H9 (cell line): Measurements from ENCODE around the gene TWF1. TPM values are rescaled to one million over a fixed set of nuclear protein-coding genes. Genes with fewer than 3 reads are reported as not detected.

ENCODE experiments used
- DNase-seq: peaks from one replicate; pipeline ENCODE4 v3.0.0-alpha.2; 2017
- H2AFZ ChIP-seq: one replicate; pipeline ENCODE4 v1.6.1; 2013; ENCODE audit warnings: mild to moderate bottlenecking, low read length, control low read depth, moderate library complexity
- H2AK5ac ChIP-seq: 2 replicates; pipeline ENCODE4 v1.6.1; 2013; ENCODE audit warnings: low read length, control low read depth, mixed read lengths; ENCODE audit not compliant: insufficient read length
- H2BK120ac ChIP-seq: one replicate; pipeline ENCODE4 v1.6.1; 2013; ENCODE audit warnings: low read depth, mild to moderate bottlenecking, low read length, control low read depth, inconsistent platforms; ENCODE audit not compliant: poor library complexity, severe bottlenecking
- H2BK12ac ChIP-seq: 2 replicates; pipeline ENCODE4 v1.6.1; 2013; ENCODE audit warnings: low read length, control low read depth, mixed read lengths, low read depth; ENCODE audit not compliant: insufficient read length
- H2BK15ac ChIP-seq: 2 replicates; pipeline ENCODE4 v1.6.1; 2013; ENCODE audit warnings: low read depth, low read length, control low read depth
- H2BK20ac ChIP-seq: one replicate; pipeline ENCODE4 v1.6.1; 2013; ENCODE audit warnings: low read depth, mild to moderate bottlenecking, low read length, control low read depth, inconsistent platforms; ENCODE audit not compliant: poor library complexity, severe bottlenecking
- H2BK5ac ChIP-seq: 2 replicates; pipeline ENCODE4 v1.6.1; 2013; ENCODE audit warnings: low read length, control low read depth, mixed read lengths; ENCODE audit not compliant: insufficient read length
- H3K14ac ChIP-seq: 2 replicates; pipeline ENCODE4 v1.6.1; 2013; ENCODE audit warnings: low read length, control low read depth; ENCODE audit not compliant: insufficient read depth
- H3K18ac ChIP-seq: 2 replicates; pipeline ENCODE4 v1.6.1; 2013; ENCODE audit warnings: low read depth, mild to moderate bottlenecking, mixed read lengths, low read length, control low read depth; ENCODE audit not compliant: insufficient read length
- H3K23ac ChIP-seq: 2 replicates; pipeline ENCODE4 v1.6.1; 2013; ENCODE audit warnings: low read length, control low read depth, mixed read lengths, low read depth; ENCODE audit not compliant: insufficient read length
- H3K23me2 ChIP-seq: 2 replicates; pipeline ENCODE4 v1.6.1; 2013; ENCODE audit warnings: low read depth, mild to moderate bottlenecking, mixed read lengths, low read length, control low read depth; ENCODE audit not compliant: insufficient read length, poor library complexity, severe bottlenecking
- H3K27ac ChIP-seq: 2 replicates; pipeline ENCODE4 v1.5.1; 2013; ENCODE audit warnings: low read length, control low read depth, mixed read lengths, low read depth; ENCODE audit not compliant: insufficient read length
- H3K27me3 ChIP-seq: 2 replicates; pipeline ENCODE4 v1.6.1; 2013; ENCODE audit warnings: low read length, control low read depth, inconsistent platforms; ENCODE audit not compliant: insufficient read depth
- H3K4ac ChIP-seq: 2 replicates; pipeline ENCODE4 v1.6.1; 2013; ENCODE audit warnings: low read depth, mild to moderate bottlenecking, control low read depth, inconsistent platforms, low read length, moderate library complexity
- H3K4me1 ChIP-seq: 2 replicates; pipeline ENCODE4 v1.6.1; 2013; ENCODE audit warnings: low read length, control low read depth, inconsistent platforms; ENCODE audit not compliant: insufficient read depth
- H3K4me2 ChIP-seq: 2 replicates; pipeline ENCODE4 v1.6.1; 2013; ENCODE audit warnings: low read length, control low read depth, mixed read lengths; ENCODE audit not compliant: insufficient read length, insufficient read depth
- H3K56ac ChIP-seq: 2 replicates; pipeline ENCODE4 v1.6.1; 2013; ENCODE audit warnings: low read depth, mild to moderate bottlenecking, mixed read lengths, low read length, control low read depth; ENCODE audit not compliant: insufficient read length
- H3K79me1 ChIP-seq: 2 replicates; pipeline ENCODE4 v1.6.1; 2013; ENCODE audit warnings: low read depth, mild to moderate bottlenecking, moderate library complexity, low read length, control low read depth, inconsistent platforms; ENCODE audit not compliant: insufficient read depth, poor library complexity, severe bottlenecking
- H3K79me2 ChIP-seq: 2 replicates; pipeline ENCODE4 v1.6.1; 2013; ENCODE audit warnings: low read length, control low read depth, inconsistent platforms; ENCODE audit not compliant: insufficient read depth
- H3K9ac ChIP-seq: 2 replicates; pipeline ENCODE4 v1.6.1; 2013; ENCODE audit warnings: low read length, control low read depth, mixed read lengths; ENCODE audit not compliant: insufficient read length; ENCODE audit errors: extremely low read depth
- H3K9me3 ChIP-seq: one replicate; pipeline ENCODE4 v1.6.1; 2013; ENCODE audit warnings: low read depth, low read length, inconsistent platforms; ENCODE audit not compliant: control insufficient read depth
- H3T11ph ChIP-seq: one replicate; pipeline ENCODE4 v1.6.1; 2013; ENCODE audit warnings: mild to moderate bottlenecking, low read length, control low read depth, inconsistent platforms
- H4K20me1 ChIP-seq: one replicate; pipeline ENCODE4 v1.6.1; 2013; ENCODE audit not compliant: control insufficient read depth, insufficient read length, insufficient read depth
- H4K5ac ChIP-seq: 2 replicates; pipeline ENCODE4 v1.6.1; 2013; ENCODE audit warnings: low read depth, mild to moderate bottlenecking, mixed read lengths, low read length, control low read depth; ENCODE audit not compliant: insufficient read length
- H4K8ac ChIP-seq: replicated peaks from 2 replicates; pipeline ENCODE4 v1.6.1; 2013; ENCODE audit warnings: low read length, control low read depth, mixed read lengths, low read depth; ENCODE audit not compliant: insufficient read length
- H4K91ac ChIP-seq: 2 replicates; pipeline ENCODE4 v1.6.1; 2013; ENCODE audit warnings: low read depth, mild to moderate bottlenecking, moderate library complexity, mixed read lengths, low read length, control low read depth; ENCODE audit not compliant: insufficient read length
- H3K27ac Mint-ChIP-seq, 3 experiments: 2 replicates in 2 of 3; 3 replicates in 1 of 3; pipeline ENCODE4 v1.8.0; 2020 to 2021; ENCODE audit warnings: mixed read lengths in 3 of 3, mild to moderate bottlenecking in 1 of 3, moderate library complexity in 1 of 3
- H3K27me3 Mint-ChIP-seq: 2 replicates; pipeline ENCODE4 v1.8.0; 2021; ENCODE audit warnings: low read depth, mild to moderate bottlenecking, moderate library complexity, mixed read lengths
- H3K36me3 Mint-ChIP-seq, 3 experiments: 2 replicates in 2 of 3; 3 replicates in 1 of 3; pipeline ENCODE4 v1.8.0; 2020 to 2021; ENCODE audit warnings: low read depth in 3 of 3, mixed read lengths in 3 of 3; ENCODE audit not compliant: insufficient read depth in 1 of 3
- H3K4me1 Mint-ChIP-seq, 2 experiments: 2 replicates each; pipeline ENCODE4 v1.8.0; 2020; ENCODE audit warnings: mixed read lengths in 2 of 2
- H3K4me3 Mint-ChIP-seq, 2 experiments: 2 replicates in 1 of 2; 3 replicates in 1 of 2; pipeline ENCODE4 v1.8.0; 2020 to 2021; ENCODE audit warnings: mild to moderate bottlenecking in 2 of 2, mixed read lengths in 2 of 2, moderate library complexity in 1 of 2
- H3K9me3 Mint-ChIP-seq, 2 experiments: 2 replicates in 1 of 2; 3 replicates in 1 of 2; pipeline ENCODE4 v1.8.0; 2020; ENCODE audit warnings: mild to moderate bottlenecking in 2 of 2, mixed read lengths in 2 of 2, moderate library complexity in 1 of 2
- CTCF ChIP-seq: fragments of 200-600 bp; sonication (generic); conservative IDR thresholded peaks from 3 replicates; pipeline ENCODE4 v1.8.0; 2021; ENCODE audit warnings: antibody characterized with exemption, mild to moderate bottlenecking
- WGBS: extraction: QIAGEN DNeasy Blood & Tissue Kit; methylation state at CpG from one replicate; pipeline ENCODE4 v1.1.7; 2013; ENCODE audit warnings: missing lambda C conversion rate, low lambda C conversion rate, mixed read lengths; ENCODE audit not compliant: insufficient read length; ENCODE audit errors: extremely low coverage; 5-methylcytosine and 5-hydroxymethylcytosine counted together
- total RNA-seq: library from RNA; stranded (reverse); gene quantifications from 2 replicates; pipeline ENCODE4 v1.2.1, GENCODE V29; 2021

The TWF1 gene
- total RNA-seq, 1 experiment from 2014 or later = 22.8 TPM

- Histone ChIP-seq H3K23me2 (no peaks in the 10 kb centered on the region), H3K4ac (no peak overlapping the region), H4K5ac (no peak overlapping the region), H2BK15ac (no peak overlapping the region), H3K79me1 (no peaks in the 10 kb centered on the region), H2BK5ac (no peak overlapping the region), H2AK5ac (no peak overlapping the region), H4K8ac (no peak overlapping the region), H2AFZ (no peak overlapping the region), H3K4me1 (no peaks in the 10 kb centered on the region), H3K14ac (no peak overlapping the region), H3K79me2 (no peaks in the 10 kb centered on the region), H3T11ph (no peak overlapping the region), H4K20me1 (no peaks in the 10 kb centered on the region), H2BK20ac (no peak overlapping the region), H3K4me2 (no peak overlapping the region), H4K91ac (no peak overlapping the region), H3K9me3 (no peaks in the 10 kb centered on the region), H2BK120ac (no peak overlapping the region), H3K23ac (no peak overlapping the region), H3K27ac (no peak overlapping the region), H2BK12ac (no peak overlapping the region), H3K18ac (no peak overlapping the region), H3K27me3 (no peaks in the 10 kb centered on the region), H3K56ac (no peak overlapping the region), H3K9ac (no peak overlapping the region)
- Mint-ChIP-seq H3K27ac (no peak overlapping the region), H3K4me1 (peaks cover 0 to 3% of the 10 kb centered on the region in 2 experiments; a peak in 1 of 4 replicates), H3K9me3 (no peaks in the 10 kb centered on the region), H3K4me3 (no peak overlapping the region), H3K27me3 (no peaks in the 10 kb centered on the region), H3K36me3 (no peaks in the 10 kb centered on the region)
- DNase-seq = no peak
- no peak for TF ChIP-seq CTCF
- no CpG with 5 or more reads among the region's 4 CpGs for WGBS
Measured at GRCh38 chr12:43812926-43813325, 6.8 kb upstream of the TWF1 start.
